ENCODE measurements around the gene MEMO1.

MEMO1 gene

DNA sequence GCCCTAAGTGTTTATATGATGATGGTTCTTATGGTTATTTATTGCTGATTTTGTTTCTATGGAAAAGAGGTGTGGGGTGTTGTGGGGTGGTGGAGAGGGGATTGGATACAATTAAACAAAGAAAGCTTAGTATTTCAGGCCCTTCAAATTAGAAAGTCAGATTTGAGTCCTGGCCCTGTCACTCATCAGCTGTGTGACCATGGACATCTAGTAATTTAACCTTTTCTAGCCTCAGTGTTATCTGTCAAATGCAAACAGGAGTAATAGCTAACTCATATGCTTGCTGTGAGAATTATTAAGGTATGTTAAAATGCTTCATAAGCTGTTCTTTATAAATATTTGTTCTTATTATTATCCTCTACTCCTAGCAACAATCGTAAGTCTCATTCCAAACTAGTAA lies 2.1 kb upstream of the MEMO1 start:
- TF ChIP-seq, protein P1, sequence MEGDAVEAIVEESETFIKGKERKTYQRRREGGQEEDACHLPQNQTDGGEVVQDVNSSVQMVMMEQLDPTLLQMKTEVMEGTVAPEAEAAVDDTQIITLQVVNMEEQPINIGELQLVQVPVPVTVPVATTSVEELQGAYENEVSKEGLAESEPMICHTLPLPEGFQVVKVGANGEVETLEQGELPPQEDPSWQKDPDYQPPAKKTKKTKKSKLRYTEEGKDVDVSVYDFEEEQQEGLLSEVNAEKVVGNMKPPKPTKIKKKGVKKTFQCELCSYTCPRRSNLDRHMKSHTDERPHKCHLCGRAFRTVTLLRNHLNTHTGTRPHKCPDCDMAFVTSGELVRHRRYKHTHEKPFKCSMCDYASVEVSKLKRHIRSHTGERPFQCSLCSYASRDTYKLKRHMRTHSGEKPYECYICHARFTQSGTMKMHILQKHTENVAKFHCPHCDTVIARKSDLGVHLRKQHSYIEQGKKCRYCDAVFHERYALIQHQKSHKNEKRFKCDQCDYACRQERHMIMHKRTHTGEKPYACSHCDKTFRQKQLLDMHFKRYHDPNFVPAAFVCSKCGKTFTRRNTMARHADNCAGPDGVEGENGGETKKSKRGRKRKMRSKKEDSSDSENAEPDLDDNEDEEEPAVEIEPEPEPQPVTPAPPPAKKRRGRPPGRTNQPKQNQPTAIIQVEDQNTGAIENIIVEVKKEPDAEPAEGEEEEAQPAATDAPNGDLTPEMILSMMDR (IDR thresholded peaks at IDR 0.05; ENCODE audit: extremely low read depth, missing control alignments): no peak
- DNase-seq (ENCODE audit: low spot score): no peak

DNA sequence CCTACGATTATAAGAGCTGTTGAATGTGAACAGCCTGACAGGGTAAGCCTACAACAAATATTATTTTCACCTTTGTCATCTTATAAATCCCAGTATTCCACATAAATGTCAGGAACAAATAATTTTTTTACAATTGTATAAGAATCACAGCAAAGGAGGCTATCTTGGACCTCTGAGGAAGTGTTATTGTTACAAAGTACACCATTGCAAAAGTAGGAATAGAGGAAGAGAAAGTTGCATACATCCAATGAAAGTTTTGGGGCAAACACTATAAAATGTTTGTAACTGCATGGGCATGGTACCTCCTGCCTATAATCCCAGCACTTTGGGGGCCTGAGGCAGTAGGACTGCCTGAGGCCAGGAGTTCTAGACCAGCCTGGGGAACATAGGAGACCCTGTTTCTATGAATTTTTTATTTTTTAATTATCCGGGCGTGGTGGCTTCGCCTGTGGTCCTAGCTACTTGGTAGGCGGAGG lies 715 bp upstream of the MEMO1 start:
- no peak for DNase-seq (ENCODE audit: low spot score)
- TF ChIP-seq, protein P1 (IDR thresholded peaks at IDR 0.05; ENCODE audit: extremely low read depth, missing control alignments): no peak

DNA sequence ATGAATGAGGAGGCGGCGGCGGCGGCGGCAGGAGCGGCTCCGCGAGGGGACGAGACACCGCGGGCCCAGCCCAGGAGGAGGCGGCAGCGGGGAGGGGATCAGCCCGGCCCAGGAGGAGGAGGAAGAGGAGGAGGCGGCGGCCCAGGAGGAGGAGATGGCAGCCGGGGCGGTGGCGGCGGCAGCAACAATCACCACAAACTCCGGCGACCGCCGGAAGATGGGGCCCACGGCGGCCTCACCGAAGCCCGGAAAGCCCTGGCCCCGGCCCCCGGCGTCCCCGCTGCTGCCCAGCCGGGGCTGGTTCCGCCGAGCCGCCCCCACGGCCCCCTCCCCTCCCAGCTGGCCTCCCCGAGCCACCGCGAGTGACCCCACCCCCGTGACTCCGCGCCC lies 533 bp downstream of the MEMO1 start:
- DNase-seq (ENCODE audit: low spot score): peak; percentile 61

DNA sequence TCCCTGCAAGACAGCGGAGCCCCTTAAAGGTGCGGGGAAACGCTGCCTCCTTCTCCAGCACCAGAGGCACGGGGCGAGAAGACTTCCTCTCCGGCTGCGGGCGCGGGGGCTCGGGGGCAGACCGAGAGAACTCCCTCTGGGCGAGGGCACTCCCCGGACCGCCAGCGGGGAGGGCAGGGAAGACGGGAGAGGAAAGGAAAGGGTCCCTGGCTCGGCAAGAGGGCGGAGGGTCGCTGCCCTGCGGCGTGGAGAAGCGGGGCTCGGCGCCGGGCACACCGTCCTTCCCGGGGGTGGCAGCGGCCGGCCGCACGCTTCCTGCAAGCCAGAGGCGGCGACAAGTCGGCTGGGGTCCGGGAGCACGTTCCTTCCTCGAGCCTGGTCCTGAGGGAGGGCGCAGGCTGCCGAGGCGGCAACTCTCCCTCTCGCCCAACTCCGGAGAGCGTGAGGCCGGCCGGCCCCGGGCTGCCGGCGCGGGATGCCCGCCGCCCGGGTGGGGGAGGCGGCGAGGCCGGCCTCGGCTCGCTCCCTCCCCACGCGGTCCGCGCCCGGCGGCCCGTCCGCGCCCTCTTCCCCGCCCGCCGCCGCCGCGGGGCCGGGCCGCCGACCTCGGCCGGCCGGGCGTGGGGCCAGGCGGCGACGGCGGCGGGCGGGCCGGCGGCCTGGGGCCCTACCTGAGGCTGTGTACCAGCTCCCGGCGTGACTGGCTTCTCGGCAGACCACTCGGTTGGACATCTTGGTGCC lies 1.1 kb downstream of the MEMO1 start:
- peak; percentile 66 for DNase-seq (ENCODE audit: low spot score)
- TF ChIP-seq, protein P1 (IDR thresholded peaks at IDR 0.05; ENCODE audit: extremely low read depth, missing control alignments): no peak

DNA sequence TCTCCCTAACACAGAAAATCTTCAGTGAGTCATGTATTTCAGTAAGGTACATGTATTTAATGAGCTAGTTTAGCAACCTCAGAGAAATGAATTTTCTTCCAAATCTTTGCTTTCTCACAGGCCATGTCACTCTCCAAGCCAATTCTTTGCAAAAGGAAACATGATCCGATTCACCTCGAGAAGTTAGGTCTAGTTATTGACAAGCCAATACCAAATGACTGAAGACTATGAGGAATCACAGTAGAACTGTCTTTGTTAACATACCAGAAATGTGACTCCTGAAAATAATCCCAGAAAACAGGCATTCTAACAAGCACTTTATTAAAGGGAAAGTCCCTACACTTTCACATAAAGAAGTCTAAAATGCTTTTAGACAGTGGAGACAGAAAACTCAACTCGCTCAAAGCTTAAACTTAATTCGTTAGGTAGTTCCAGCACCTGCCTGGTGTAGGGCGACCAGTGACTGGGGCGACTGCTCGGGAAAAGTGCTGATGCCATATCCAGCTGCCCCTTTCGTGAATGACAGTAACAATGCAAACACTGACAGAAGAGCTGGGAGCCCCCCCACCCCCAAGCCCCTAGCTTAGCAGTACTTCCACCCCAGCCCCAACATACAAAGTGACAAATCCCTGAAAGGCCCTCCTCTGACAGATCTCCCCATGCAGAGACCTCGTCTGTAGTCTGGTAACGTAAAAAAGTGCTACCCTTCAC lies 1.8 kb downstream of the MEMO1 start:
- DNase-seq (ENCODE audit: low spot score): peak; percentile 26
- TF ChIP-seq, protein P1 (IDR thresholded peaks at IDR 0.05; ENCODE audit: extremely low read depth, missing control alignments): no peak

DNA sequence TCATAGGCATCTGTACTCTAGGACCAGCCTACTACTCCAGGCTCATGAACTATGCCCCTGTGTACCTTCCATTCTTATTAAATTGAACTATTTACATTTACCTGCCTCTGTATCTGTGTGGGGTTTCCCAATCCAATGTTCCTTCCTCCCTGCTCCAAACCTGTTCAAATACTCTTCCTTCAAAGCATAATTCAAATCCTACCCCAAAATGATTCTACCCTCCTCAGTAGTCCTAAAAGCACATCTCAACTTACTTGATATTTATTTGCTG lies 3.8 kb downstream of the MEMO1 start:
- TF ChIP-seq, protein P1 (IDR thresholded peaks at IDR 0.05; ENCODE audit: extremely low read depth, missing control alignments): no peak
- DNase-seq (ENCODE audit: low spot score): no peak

DNA sequence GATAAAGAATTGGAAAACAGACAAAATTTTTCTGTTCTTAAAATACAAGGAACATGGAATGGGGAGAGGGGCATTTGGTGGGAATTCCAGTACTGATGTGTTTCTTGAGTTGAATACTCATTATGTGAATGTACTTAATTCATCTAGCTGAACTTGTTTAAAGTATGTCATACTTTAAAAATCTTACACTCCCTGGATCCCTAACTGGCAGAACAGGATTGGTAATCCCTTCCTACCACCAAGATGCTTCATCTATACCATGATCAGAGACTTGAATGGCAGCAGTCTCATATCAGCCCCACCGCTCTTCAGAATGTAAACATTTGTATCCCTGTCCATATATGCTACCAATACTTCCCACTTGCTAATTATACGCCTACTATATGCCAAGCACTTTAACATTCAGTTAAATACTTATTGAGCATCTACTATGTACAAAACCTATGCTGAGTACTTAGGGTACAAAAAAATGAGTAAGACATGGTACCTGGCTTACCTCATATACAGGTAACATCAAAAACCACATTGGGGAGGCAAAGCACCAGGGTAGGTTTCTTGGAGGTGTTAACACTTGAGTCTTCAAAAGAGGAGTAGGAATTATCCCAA lies 5.3 kb downstream of the MEMO1 start:
- TF ChIP-seq, protein P1 (IDR thresholded peaks at IDR 0.05; ENCODE audit: extremely low read depth, missing control alignments): no peak
- DNase-seq (ENCODE audit: low spot score): no peak
